B cell (primary cell): ENCODE results near the gene SPINK1.

Experiments
- EZH2 ChIP-seq: IDR thresholded peaks from 2 replicates; pipeline ENCODE4 v1.6.1; 2012; ENCODE audit warnings: borderline replicate concordance, low read depth, mild to moderate bottlenecking, moderate library complexity, low read length; ENCODE audit not compliant: insufficient read depth, poor library complexity, severe bottlenecking
- TF ChIP-seq, protein P1 (sequence below): fragments of 200-600 bp; IDR thresholded peaks from one replicate; pipeline ENCODE4 v1.8.0; 2022; ENCODE audit warnings: antibody characterized with exemption, mild to moderate bottlenecking

DNA sequence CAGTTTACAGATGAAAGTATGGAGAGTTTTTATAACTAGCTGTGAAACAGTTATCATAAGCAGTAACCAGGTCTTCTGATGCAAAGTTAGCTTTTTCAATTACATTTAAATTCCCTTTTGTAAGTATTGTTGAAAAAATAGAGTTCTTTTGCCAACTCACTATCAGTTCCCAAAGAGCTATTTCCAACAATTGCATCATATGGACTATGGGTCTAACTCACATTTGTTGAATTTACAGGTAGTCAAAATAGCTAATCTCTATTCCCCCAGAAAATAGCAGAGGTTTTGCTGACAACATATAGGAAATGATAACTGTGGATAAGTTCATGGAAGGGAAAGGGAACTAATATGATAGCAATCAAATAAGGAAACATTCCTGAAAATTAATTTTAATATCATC, 1.4 kb downstream of the SPINK1 start:
- TF ChIP-seq, protein P1, sequence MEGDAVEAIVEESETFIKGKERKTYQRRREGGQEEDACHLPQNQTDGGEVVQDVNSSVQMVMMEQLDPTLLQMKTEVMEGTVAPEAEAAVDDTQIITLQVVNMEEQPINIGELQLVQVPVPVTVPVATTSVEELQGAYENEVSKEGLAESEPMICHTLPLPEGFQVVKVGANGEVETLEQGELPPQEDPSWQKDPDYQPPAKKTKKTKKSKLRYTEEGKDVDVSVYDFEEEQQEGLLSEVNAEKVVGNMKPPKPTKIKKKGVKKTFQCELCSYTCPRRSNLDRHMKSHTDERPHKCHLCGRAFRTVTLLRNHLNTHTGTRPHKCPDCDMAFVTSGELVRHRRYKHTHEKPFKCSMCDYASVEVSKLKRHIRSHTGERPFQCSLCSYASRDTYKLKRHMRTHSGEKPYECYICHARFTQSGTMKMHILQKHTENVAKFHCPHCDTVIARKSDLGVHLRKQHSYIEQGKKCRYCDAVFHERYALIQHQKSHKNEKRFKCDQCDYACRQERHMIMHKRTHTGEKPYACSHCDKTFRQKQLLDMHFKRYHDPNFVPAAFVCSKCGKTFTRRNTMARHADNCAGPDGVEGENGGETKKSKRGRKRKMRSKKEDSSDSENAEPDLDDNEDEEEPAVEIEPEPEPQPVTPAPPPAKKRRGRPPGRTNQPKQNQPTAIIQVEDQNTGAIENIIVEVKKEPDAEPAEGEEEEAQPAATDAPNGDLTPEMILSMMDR: no peak
- no peak for TF ChIP-seq EZH2
